WI38 (cell line): ENCODE data around the gene EIF5.

Source experiments
- H3K4me3 ChIP-seq: 2 replicates; pipeline ENCODE4 v1.5.1; 2011; ENCODE audit warnings: low read depth, mild to moderate bottlenecking, control low read depth, low read length
- CTCF ChIP-seq: IDR thresholded peaks from 2 replicates; pipeline ENCODE4 v1.5.1; 2012; ENCODE audit warnings: low read depth, mild to moderate bottlenecking, control low read depth, low read length

The EIF5 gene

GRCh38 chr14:103310576-103311095 lies 23.4 kb upstream of the EIF5 start:
- no peak for TF ChIP-seq CTCF
- H3K4me3 ChIP-seq = no peak overlapping the region

GRCh38 chr14:103311171-103311997 lies 22.7 kb upstream of the EIF5 start:
- TF ChIP-seq CTCF = no peak
- no peak overlapping the region for H3K4me3 ChIP-seq

GRCh38 chr14:103312006-103312635 lies 21.9 kb upstream of the EIF5 start:
- H3K4me3 ChIP-seq = no peak overlapping the region
- TF ChIP-seq CTCF = no peak

GRCh38 chr14:103313704-103314103 lies 20.3 kb upstream of the EIF5 start:
- no peak overlapping the region for H3K4me3 ChIP-seq
- TF ChIP-seq CTCF = no peak

GRCh38 chr14:103314496-103315277 lies 19.4 kb upstream of the EIF5 start:
- no peak for TF ChIP-seq CTCF
- no peak overlapping the region for H3K4me3 ChIP-seq

GRCh38 chr14:103315351-103315911 lies 18.6 kb upstream of the EIF5 start:
- TF ChIP-seq CTCF = no peak

More at GRCh38 chr14:103315351-103315911, 18.6 kb upstream of the EIF5 start:
- H3K4me3 ChIP-seq = no peak overlapping the region
